LNCAP (cell line): Measurements from ENCODE around the gene TMEM72.

Experiments
- TF ChIP-seq, protein P1 (sequence below): fragments of 450-650 bp; IDR thresholded peaks from 2 replicates; pipeline ENCODE4 v1.5.1; 2017; ENCODE audit warnings: mild to moderate bottlenecking

TMEM72 gene

DNA sequence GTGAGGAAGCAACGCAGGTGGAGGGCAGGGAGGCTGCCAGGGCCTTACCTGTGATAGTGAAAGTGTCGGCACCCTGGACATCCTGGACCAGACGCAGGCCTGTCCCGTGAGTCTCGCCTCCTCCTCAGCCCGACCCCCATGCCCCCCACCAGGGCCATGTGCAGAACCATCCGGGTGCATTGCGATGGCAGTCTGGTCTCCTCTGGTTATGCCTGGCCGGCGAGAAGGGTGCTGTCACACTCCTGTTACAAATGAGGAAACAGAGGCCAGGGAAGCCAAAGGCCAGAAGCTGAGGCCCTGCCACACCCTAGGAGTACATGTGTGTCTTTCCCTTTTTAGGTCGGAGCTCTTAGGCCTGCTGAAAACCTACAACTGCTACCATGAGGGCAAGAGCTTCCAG, 60.3 kb downstream of the TMEM72 start:
- TF ChIP-seq, protein P1, sequence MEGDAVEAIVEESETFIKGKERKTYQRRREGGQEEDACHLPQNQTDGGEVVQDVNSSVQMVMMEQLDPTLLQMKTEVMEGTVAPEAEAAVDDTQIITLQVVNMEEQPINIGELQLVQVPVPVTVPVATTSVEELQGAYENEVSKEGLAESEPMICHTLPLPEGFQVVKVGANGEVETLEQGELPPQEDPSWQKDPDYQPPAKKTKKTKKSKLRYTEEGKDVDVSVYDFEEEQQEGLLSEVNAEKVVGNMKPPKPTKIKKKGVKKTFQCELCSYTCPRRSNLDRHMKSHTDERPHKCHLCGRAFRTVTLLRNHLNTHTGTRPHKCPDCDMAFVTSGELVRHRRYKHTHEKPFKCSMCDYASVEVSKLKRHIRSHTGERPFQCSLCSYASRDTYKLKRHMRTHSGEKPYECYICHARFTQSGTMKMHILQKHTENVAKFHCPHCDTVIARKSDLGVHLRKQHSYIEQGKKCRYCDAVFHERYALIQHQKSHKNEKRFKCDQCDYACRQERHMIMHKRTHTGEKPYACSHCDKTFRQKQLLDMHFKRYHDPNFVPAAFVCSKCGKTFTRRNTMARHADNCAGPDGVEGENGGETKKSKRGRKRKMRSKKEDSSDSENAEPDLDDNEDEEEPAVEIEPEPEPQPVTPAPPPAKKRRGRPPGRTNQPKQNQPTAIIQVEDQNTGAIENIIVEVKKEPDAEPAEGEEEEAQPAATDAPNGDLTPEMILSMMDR = no peak

DNA sequence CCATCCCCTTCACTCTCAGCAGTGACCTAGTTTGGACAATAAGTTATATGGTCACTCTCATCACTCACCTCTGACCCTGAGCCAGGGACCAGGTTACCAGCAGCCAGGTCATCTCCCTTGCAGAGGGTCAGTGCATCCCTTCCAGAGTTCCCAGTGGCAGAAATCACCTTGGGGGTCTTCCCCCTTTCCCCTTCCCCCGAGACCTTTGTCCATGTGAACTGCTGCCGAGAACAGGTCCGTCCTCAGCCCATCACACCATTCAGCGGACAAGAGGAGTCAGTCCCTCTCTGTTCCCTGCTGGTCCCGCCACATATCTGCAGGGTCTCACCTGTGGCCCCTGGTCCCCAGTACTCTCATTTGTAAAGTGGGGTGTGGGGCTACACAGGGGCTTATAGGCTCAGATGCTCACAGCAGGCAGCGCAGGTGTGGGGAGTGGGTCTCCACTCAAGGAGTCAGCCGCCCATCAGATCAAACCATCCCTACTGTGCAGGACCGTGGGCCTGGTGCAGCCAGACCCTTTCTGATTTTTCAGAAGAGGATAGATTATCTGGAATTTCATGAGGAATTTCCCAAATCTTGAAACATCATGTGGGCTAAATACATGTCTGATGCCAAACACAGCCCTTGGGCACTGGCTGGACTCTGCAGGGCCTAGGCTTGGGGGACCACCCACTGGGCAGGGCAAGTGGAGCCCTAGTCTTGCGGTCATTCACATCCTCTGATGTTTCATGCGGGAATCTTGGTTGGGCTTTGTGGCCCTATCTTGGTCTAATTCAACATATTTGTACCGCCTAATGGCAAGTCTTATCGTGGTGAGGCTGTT, 61.0 kb downstream of the TMEM72 start:
- TF ChIP-seq, protein P1 = no peak

DNA sequence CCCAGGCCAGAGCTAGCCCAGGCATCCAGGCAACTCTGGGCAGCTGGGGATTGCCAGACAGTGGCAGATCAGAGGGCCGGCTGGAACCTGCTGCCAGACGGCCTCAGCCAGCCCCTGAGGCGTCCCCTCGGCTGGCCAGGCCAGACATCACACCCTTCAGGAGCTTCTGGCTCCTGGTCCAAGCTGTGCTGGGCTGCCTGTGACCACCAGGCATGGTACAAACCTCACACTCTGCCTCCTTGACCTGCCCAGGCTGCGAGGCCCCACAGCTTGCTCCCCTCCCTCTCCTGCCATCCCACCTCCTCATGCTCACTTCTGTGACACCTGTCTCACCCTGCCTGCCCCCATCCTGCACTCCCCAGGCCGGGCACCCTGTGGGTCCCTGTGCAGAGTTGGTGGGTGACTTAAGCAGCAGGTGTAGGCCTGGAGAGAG, 61.8 kb downstream of the TMEM72 start:
- TF ChIP-seq, protein P1 = no peak

DNA sequence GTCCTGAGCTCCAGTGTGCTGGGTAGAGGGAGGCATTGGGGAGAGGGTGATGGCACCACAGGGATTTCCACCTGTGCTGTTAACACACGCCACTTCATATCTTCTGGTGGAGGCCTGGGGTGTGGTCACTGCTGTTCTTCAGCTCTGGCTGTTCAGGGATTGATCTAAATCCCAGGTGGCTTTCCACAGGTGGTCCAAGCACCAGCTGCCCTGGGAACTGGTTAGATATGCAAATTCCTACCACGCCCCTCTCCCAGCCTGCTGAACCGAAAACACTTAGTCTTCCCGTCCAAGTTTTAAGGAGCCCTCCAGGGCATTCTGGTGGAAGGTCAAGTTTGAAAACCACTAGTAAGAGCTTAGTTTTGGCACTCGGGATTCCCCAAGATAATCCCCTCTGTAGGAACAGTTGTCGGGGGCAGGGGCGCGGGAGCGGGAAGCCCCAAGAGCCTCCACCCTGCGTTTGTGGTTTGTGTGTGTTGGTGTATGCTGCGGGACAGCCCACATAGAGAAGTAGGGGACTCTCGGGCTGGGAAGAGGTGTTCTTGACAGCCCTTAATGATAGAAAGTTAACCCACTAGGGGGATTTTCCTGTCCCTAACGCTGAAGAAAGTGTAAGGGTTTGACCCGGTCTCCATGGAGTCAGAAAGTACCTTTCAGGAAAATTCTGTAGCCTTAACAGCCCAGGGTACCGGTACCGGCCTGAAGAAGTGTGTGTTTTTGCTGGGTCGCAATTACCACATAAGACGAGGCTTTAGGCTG, 62.4 kb downstream of the TMEM72 start:
- TF ChIP-seq, protein P1 = no peak

DNA sequence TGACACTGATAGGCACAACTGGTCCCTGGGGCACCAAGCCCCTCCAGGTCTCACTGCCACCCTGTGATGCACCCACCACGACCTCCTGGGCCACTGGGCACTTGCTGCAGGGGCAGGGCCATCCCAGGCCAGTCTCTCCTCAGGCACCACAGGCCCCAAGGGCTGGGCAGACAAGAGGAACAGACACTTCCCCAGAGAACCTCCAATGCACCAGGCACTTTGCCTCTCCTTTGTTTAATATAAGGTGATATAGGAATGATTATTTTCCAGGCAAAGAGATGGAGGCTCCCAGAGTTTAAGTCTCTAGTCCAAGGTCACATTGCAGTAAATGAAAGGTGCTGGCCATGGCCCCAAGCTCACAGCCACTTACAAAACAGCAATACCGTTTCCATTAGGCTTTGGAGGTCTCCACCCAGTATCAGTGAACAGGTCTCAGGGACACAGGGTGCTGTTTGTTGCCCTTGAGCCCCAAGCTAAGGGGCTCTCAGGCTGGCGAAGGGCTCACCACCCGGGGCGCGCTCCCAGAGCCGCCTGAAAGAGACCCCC, 63.0 kb downstream of the TMEM72 start:
- TF ChIP-seq, protein P1 = no peak

DNA sequence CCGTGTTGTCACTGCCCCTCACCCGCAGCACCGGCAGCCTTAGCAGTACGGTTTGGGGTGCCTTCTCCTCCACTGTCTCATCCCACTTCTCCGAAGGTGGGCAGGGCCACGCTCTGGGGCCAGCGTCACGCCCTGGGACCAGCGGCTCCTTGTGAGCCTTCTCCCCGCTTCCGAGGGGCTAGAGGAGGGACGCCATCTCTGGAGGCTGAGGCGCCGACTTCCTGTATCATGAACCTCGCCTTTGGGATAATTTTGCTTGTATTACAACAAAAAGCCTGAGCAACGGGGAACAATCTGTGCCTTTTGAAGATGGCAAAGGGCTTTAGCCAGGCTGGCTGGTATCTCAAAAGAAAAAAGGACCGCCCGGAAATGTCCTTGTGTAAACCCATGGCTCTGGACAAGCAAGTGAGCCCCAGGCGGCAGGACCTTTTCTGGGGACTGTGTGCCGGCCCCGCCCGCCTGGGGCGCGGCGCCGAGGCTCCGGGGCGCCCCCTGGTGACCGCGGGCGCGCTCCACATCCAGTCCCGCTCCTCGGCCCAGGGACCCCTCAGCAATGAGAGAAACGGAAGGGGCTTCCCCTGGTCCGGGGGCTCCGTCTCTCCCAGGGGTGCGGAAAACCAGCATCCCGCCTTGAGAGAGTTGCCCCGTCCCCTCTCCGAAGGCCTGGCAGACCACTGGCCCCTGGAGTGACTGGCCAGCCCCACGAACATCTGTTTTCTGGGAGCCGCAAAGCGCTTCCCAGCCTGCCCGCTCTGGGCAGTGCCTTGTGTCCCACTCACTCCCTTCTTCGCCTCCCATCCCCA, 63.7 kb downstream of the TMEM72 start:
- TF ChIP-seq, protein P1 = peak; percentile 98
